HCT116 (cell line): ENCODE measurements around the gene KCNK13.

Experiments
- EGR1 ChIP-seq: IDR thresholded peaks from 2 replicates; pipeline ENCODE4 v1.6.1; 2012; ENCODE audit warnings: low read depth
- EZH2 ChIP-seq: fragments of 200-600 bp; sonication (generic); IDR thresholded peaks from 2 replicates; pipeline ENCODE4 v1.6.1; 2017; ENCODE audit warnings: antibody characterized with exemption, mixed run types
- FOSL1 ChIP-seq: IDR thresholded peaks from 2 replicates; pipeline ENCODE4 v1.6.1; 2012; ENCODE audit warnings: low read depth
- JUND ChIP-seq: IDR thresholded peaks from 2 replicates; pipeline ENCODE4 v1.6.1; 2012
- POLR2A ChIP-seq: IDR thresholded peaks from 2 replicates; pipeline ENCODE4 v1.7.0; 2011; ENCODE audit warnings: borderline replicate concordance; ENCODE audit not compliant: insufficient read depth, insufficient read length; ENCODE audit errors: extremely low read depth
- POLR2AphosphoS5 ChIP-seq: IDR thresholded peaks from 2 replicates; pipeline ENCODE4 v1.6.1; 2011; ENCODE audit warnings: mild to moderate bottlenecking, low read depth, low read length, moderate library complexity
- SP1 ChIP-seq: IDR thresholded peaks from 2 replicates; pipeline ENCODE4 v1.6.1; 2012; ENCODE audit warnings: low read depth
- ZNF274 ChIP-seq: fragments of 200-500 bp; sonication (Bioruptor generic); IDR thresholded peaks from 2 replicates; pipeline ENCODE4 v1.6.1; 2014; ENCODE audit warnings: mild to moderate bottlenecking, low read depth, low read length, inconsistent platforms
- TF ChIP-seq, protein P1 (sequence below), 3 experiments: fragments of 200-600 bp in 1 of 3; sonication (generic) in 1 of 3; IDR thresholded peaks in 2 of 3; conservative IDR thresholded peaks in 1 of 3; 2 replicates each; pipeline ENCODE4 v1.5.1; 2012 to 2017; ENCODE audit warnings: low read depth in 2 of 3, low read length in 2 of 3, antibody characterized with exemption in 1 of 3, borderline replicate concordance in 1 of 3, control low read depth in 1 of 3, mild to moderate bottlenecking in 1 of 3, mixed read lengths in 1 of 3, mixed run types in 1 of 3, moderate library complexity in 1 of 3; ENCODE audit not compliant: insufficient read depth in 1 of 3
- TF ChIP-seq, protein P2 (sequence below): IDR thresholded peaks from 2 replicates; pipeline ENCODE4 v1.6.1; 2011; ENCODE audit warnings: mild to moderate bottlenecking, low read length, moderate library complexity; ENCODE audit not compliant: insufficient replicate concordance; ENCODE audit errors: extremely low read depth
- TF ChIP-seq, protein P3 (sequence below): IDR thresholded peaks from 2 replicates; pipeline ENCODE4 v1.6.1; 2012
- TF ChIP-seq, protein P4 (sequence below): IDR thresholded peaks from 2 replicates; pipeline ENCODE4 v1.6.1; 2012; ENCODE audit warnings: low read depth

DNA sequence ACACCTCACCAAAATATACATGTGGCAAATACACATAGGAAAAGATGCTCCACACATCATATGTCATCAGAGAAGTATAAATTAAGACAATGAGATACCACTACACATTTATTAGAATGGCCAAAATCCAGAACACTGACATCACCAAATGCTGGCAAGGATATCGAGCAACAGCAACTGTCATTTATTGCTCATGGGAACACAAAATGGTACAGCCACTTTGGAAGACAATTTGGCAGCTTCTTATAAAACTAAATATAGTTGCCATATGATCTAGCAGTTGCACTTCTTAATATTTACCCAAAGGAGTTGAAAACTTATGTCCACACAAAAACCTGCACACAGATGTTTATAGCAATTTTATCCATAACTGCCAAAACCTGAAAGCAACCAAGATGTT lies 7.0 kb upstream of the KCNK13 start:
- TF ChIP-seq, protein P1, sequence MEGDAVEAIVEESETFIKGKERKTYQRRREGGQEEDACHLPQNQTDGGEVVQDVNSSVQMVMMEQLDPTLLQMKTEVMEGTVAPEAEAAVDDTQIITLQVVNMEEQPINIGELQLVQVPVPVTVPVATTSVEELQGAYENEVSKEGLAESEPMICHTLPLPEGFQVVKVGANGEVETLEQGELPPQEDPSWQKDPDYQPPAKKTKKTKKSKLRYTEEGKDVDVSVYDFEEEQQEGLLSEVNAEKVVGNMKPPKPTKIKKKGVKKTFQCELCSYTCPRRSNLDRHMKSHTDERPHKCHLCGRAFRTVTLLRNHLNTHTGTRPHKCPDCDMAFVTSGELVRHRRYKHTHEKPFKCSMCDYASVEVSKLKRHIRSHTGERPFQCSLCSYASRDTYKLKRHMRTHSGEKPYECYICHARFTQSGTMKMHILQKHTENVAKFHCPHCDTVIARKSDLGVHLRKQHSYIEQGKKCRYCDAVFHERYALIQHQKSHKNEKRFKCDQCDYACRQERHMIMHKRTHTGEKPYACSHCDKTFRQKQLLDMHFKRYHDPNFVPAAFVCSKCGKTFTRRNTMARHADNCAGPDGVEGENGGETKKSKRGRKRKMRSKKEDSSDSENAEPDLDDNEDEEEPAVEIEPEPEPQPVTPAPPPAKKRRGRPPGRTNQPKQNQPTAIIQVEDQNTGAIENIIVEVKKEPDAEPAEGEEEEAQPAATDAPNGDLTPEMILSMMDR (IDR thresholded peaks at IDR 0.05 in 2 of 3, conservative IDR thresholded peaks at IDR 0.05 in 1 of 3; ENCODE audit: borderline replicate concordance in 1 of 3, insufficient read depth in 1 of 3, low read depth in 2 of 3, low read length in 2 of 3) = no peak
- TF ChIP-seq JUND (no peak), EZH2 (no peak), SP1 (no peak), POLR2A (no peak), EGR1 (no peak), FOSL1 (no peak), POLR2AphosphoS5 (no peak), ZNF274 (no peak)
- TF ChIP-seq, protein P2, sequence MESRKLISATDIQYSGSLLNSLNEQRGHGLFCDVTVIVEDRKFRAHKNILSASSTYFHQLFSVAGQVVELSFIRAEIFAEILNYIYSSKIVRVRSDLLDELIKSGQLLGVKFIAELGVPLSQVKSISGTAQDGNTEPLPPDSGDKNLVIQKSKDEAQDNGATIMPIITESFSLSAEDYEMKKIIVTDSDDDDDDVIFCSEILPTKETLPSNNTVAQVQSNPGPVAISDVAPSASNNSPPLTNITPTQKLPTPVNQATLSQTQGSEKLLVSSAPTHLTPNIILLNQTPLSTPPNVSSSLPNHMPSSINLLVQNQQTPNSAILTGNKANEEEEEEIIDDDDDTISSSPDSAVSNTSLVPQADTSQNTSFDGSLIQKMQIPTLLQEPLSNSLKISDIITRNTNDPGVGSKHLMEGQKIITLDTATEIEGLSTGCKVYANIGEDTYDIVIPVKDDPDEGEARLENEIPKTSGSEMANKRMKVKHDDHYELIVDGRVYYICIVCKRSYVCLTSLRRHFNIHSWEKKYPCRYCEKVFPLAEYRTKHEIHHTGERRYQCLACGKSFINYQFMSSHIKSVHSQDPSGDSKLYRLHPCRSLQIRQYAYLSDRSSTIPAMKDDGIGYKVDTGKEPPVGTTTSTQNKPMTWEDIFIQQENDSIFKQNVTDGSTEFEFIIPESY = no peak
- TF ChIP-seq, protein P3, sequence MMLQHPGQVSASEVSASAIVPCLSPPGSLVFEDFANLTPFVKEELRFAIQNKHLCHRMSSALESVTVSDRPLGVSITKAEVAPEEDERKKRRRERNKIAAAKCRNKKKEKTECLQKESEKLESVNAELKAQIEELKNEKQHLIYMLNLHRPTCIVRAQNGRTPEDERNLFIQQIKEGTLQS = no peak
- TF ChIP-seq, protein P4, sequence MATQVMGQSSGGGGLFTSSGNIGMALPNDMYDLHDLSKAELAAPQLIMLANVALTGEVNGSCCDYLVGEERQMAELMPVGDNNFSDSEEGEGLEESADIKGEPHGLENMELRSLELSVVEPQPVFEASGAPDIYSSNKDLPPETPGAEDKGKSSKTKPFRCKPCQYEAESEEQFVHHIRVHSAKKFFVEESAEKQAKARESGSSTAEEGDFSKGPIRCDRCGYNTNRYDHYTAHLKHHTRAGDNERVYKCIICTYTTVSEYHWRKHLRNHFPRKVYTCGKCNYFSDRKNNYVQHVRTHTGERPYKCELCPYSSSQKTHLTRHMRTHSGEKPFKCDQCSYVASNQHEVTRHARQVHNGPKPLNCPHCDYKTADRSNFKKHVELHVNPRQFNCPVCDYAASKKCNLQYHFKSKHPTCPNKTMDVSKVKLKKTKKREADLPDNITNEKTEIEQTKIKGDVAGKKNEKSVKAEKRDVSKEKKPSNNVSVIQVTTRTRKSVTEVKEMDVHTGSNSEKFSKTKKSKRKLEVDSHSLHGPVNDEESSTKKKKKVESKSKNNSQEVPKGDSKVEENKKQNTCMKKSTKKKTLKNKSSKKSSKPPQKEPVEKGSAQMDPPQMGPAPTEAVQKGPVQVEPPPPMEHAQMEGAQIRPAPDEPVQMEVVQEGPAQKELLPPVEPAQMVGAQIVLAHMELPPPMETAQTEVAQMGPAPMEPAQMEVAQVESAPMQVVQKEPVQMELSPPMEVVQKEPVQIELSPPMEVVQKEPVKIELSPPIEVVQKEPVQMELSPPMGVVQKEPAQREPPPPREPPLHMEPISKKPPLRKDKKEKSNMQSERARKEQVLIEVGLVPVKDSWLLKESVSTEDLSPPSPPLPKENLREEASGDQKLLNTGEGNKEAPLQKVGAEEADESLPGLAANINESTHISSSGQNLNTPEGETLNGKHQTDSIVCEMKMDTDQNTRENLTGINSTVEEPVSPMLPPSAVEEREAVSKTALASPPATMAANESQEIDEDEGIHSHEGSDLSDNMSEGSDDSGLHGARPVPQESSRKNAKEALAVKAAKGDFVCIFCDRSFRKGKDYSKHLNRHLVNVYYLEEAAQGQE = no peak
